Peyer's patch (tissue), 4 donors: ENCODE data around the gene ZNF521.

Source experiments
- CTCF ChIP-seq, 6 experiments: fragments of 450-650 bp in 4 of 6; fragments of 200-600 bp in 2 of 6; sonication (generic) in 1 of 6; IDR thresholded peaks; one replicate each; pipeline ENCODE4 v1.5.1; 2017 to 2019; ENCODE audit warnings: antibody characterized with exemption in 6 of 6, mild to moderate bottlenecking in 3 of 6, moderate library complexity in 1 of 6
- POLR2A ChIP-seq, 2 donors: fragments of 450-650 bp; IDR thresholded peaks; one replicate each; pipeline ENCODE4 v1.5.1; 2017; ENCODE audit warnings: antibody characterized with exemption in 2 of 2, mild to moderate bottlenecking in 2 of 2, moderate library complexity in 2 of 2

- TF ChIP-seq CTCF (IDR thresholded peaks at IDR 0.05): no peak
- no peak for TF ChIP-seq POLR2A (IDR thresholded peaks at IDR 0.05)
These were observed 254.9 kb downstream of the ZNF521 start for GRCh38 chr18:25097057-25097456.
